Measurements from ENCODE around the gene GIPC3. TPM values are rescaled to one million over a fixed set of nuclear protein-coding genes. Genes with fewer than 3 reads are reported as not detected.

Gene GIPC3
- total and polyA plus RNA-seq, 9 donors, result 0.11 to 3.3 (median 0.35) TPM

DNA sequence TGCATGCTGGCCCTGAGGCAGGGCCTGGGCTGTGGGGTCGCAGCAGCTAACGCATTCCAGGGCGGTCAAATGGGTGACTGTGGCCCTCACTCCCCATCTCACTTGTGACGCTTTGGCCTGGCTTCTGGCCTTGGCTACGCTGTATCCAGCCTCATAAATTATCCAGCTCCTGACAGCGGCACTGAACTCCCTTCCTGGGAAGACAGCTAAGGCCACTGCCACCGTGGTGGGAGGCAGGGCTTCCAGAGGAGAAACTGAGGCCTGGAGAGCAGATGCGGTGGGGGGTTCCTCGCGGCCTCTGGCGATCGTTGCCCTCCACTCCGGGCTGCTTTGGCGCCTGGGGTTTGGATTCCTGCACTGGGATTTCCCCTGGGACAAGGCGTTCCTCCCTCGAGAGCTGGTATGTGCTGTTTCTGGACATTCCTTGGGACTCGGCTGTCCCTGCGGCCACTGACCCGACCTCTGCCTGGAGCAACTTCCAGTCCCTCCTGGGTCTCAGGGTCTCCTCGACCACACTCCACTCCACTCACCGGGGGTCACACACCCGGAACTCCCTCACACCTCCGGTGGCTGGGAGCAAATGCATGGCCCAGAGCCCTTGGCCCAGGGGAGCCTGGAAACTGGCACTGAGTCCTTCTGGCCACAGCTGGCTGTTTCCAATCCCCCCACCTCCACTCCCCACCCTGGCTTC lies 18.0 kb downstream of the GIPC3 start:
- Histone ChIP-seq H3K4me1 (ENCODE audit: insufficient read depth) (peaks cover 9% of the 10 kb centered on the region), H3K4me3 (no peak overlapping the region)

DNA sequence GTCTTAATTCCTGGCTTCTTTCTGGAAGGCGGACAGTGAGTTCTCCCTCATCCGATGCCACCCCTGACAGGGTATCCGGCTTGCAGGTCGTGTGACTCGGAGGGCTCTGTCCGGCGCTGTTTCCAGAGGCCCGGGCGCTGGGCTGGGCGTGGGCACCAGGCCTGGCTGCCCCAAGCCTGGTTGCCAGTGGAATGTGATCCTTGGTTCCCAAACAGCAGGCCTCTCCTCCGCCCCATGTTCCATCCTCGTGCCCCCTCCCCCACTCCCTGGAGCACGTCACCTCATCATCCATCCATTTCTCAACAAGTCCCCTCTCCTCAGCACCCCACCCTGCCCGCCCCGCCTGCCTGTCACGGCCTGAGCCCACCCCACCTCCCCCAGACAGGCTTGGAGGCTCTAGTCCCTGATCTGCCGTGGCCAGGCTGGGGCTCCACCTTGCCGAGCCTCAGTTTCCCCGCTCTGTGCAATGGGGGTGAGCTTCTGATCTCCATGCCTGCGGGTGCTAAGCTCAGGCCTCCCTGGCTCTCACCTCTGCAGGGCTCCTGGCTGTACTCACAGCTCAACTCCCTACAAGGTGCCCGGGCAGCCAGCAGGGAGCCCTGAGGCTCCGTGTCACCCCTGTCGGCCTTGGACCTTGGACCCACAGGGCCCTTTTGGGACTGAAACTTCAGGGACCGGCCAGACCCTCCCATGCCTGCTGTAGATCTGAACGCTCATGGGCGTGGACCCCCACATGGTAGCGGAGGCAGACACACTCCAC lies 19.1 kb downstream of the GIPC3 start:
- Histone ChIP-seq H3K4me1 (ENCODE audit: insufficient read depth) (peaks cover 9% of the 10 kb centered on the region), H3K4me3 (no peak overlapping the region), H3K27ac (no peak overlapping the region), H3K27me3 (no peaks in the 10 kb centered on the region), H3K9me3 (no peaks in the 10 kb centered on the region), H3K36me3 (no peaks in the 10 kb centered on the region)
- intact Hi-C loops (cut with DNase I), result no loop called here
- peak in 1 of 5 donors; percentile 24 for DNase-seq
- TF ChIP-seq EP300 (IDR thresholded peaks at IDR 0.05) (no peak), POLR2A (IDR thresholded peaks at IDR 0.05) (no peak)
- TF ChIP-seq, protein P1, sequence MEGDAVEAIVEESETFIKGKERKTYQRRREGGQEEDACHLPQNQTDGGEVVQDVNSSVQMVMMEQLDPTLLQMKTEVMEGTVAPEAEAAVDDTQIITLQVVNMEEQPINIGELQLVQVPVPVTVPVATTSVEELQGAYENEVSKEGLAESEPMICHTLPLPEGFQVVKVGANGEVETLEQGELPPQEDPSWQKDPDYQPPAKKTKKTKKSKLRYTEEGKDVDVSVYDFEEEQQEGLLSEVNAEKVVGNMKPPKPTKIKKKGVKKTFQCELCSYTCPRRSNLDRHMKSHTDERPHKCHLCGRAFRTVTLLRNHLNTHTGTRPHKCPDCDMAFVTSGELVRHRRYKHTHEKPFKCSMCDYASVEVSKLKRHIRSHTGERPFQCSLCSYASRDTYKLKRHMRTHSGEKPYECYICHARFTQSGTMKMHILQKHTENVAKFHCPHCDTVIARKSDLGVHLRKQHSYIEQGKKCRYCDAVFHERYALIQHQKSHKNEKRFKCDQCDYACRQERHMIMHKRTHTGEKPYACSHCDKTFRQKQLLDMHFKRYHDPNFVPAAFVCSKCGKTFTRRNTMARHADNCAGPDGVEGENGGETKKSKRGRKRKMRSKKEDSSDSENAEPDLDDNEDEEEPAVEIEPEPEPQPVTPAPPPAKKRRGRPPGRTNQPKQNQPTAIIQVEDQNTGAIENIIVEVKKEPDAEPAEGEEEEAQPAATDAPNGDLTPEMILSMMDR (IDR thresholded peaks at IDR 0.05), result no peak
- WGBS, 3 donors, result 78 to 88% (median 87%) methylated on average over 27 of the region's 27 CpGs

More for the DNA sequence above, 18.0 kb downstream of the GIPC3 start:
- H3K27me3 ChIP-seq, result no peaks in the 10 kb centered on the region
- peak in 2 of 5 donors; percentile 26 to 42 for DNase-seq
- no peaks in the 10 kb centered on the region for H3K36me3 ChIP-seq
- no peak overlapping the region for H3K27ac ChIP-seq
- TF ChIP-seq, protein P1 (IDR thresholded peaks at IDR 0.05), result no peak
- TF ChIP-seq EP300 (IDR thresholded peaks at IDR 0.05) (no peak), POLR2A (IDR thresholded peaks at IDR 0.05) (no peak)
- intact Hi-C loops (cut with DNase I), result no loop called here
- 47 to 55% (median 53%) methylated on average over 23 of the region's 23 CpGs for WGBS, 3 donors
- H3K9me3 ChIP-seq, result no peaks in the 10 kb centered on the region

DNA sequence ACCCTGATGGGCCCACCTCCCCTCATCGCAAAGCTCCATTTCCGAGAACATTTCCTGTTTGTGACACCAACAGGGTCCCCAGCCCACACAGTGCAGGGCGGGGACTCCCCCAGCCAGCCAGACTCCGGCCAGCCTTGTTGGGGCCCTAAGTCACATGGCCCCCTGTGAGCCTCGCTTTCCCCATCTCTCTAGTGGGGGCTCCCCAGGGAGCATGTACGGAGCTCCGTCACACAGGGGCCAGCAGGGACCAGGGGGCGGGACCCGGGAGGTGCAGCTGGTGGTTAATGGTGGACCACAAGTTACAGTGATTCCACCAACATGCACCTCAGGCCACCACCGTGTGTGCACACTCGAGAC lies 19.7 kb downstream of the GIPC3 start:
- no peak overlapping the region for H3K4me3 ChIP-seq
- H3K36me3 ChIP-seq, result no peaks in the 10 kb centered on the region
- 71 to 81% (median 77%) methylated on average over 11 of the region's 11 CpGs for WGBS, 3 donors
- no peak overlapping the region for H3K27ac ChIP-seq
- H3K9me3 ChIP-seq, result no peaks in the 10 kb centered on the region
- TF ChIP-seq POLR2A (IDR thresholded peaks at IDR 0.05) (no peak), EP300 (IDR thresholded peaks at IDR 0.05) (no peak)
- TF ChIP-seq, protein P1 (IDR thresholded peaks at IDR 0.05), result no peak
- H3K4me1 ChIP-seq (ENCODE audit: insufficient read depth), result peaks cover 9% of the 10 kb centered on the region
- intact Hi-C loops (cut with DNase I), result no loop called here
- H3K27me3 ChIP-seq, result no peaks in the 10 kb centered on the region
- no peak for DNase-seq

DNA sequence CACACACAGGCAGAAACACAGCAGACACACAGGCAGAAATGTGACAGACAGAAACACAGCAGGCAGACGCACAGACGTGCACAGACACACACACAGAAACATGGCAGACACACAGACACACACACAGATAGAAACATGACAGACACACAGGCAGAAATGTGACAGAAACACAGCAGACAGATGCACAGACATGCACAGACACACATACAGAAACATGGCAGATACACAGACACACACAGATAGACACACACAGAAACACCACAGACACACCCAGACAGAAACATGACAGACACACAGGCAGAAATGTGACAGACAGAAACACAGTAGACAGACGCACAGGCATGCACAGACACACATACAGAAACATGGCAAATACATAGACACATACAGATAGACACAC lies 20.1 kb downstream of the GIPC3 start:
- H3K4me1 ChIP-seq (ENCODE audit: insufficient read depth), result peaks cover 9% of the 10 kb centered on the region
- intact Hi-C loops (cut with DNase I), result no loop called here
- TF ChIP-seq POLR2A (IDR thresholded peaks at IDR 0.05) (no peak), EP300 (IDR thresholded peaks at IDR 0.05) (no peak)
- TF ChIP-seq, protein P1 (IDR thresholded peaks at IDR 0.05), result no peak
- no peaks in the 10 kb centered on the region for H3K27me3 ChIP-seq
- no peaks in the 10 kb centered on the region for H3K36me3 ChIP-seq
- 68 to 85% (median 85%) methylated on average over 3 of the region's 3 CpGs for WGBS, 3 donors
- H3K9me3 ChIP-seq, result no peaks in the 10 kb centered on the region
- H3K4me3 ChIP-seq, result no peak overlapping the region
- no peak overlapping the region for H3K27ac ChIP-seq
- DNase-seq, result no peak

Data from ovary (tissue), 9 donors.